Lower lobe of right lung (tissue), 2 donors: Measurements from ENCODE around the gene KXD1. TPM values are rescaled to one million over a fixed set of nuclear protein-coding genes. Genes with fewer than 3 reads are reported as not detected.

Experiments used
- ATAC-seq, 2 donors: fragments of 200-7000 bp; cut with Tn5 transposase; one replicate each; pipeline ENCODE4 v1.9.1; 2020 to 2022; ENCODE audit warnings: mild to moderate bottlenecking in 2 of 2, moderate library complexity in 2 of 2
- DNase-seq: peaks from one replicate; pipeline ENCODE4 v3.0.0-alpha.2; 2020
- H3K27ac ChIP-seq: fragments of 200-600 bp; one replicate; pipeline ENCODE4 v1.8.0; 2022
- H3K27me3 ChIP-seq: fragments of 200-600 bp; one replicate; pipeline ENCODE4 v1.8.0; 2022; ENCODE audit warnings: low read depth
- H3K36me3 ChIP-seq: fragments of 200-600 bp; one replicate; pipeline ENCODE4 v1.8.0; 2022; ENCODE audit warnings: mild to moderate bottlenecking
- H3K4me1 ChIP-seq: fragments of 200-600 bp; one replicate; pipeline ENCODE4 v1.8.0; 2022
- H3K4me3 ChIP-seq: fragments of 200-600 bp; one replicate; pipeline ENCODE4 v1.8.0; 2022; ENCODE audit warnings: mild to moderate bottlenecking
- H3K9me3 ChIP-seq: fragments of 200-600 bp; one replicate; pipeline ENCODE4 v1.8.0; 2022
- intact Hi-C: fragments of 100-400 bp; cut with DNase I; formaldehyde crosslinking; loops from one replicate; pipeline ENCODE4 v1.11.0; 2022
- total RNA-seq: library from RNA; stranded (reverse); fragmentation: NEBNext Ultra II Directional; extraction: Animal tissue kit (Norgen Biotek cat#: 25700); gene quantifications from one replicate; pipeline ENCODE4 v1.2.1, GENCODE V29; 2021
- TF ChIP-seq, protein P1 (sequence below): fragments of 200-600 bp; IDR thresholded peaks from one replicate; pipeline ENCODE4 v1.8.0; 2022; ENCODE audit warnings: antibody characterized with exemption, mild to moderate bottlenecking
- donor health status: DM: no; HTN: yes; CAD: no; lungs with severe emphysema.

The KXD1 gene
- total RNA-seq, 1 donor from 2014 or later = 71.9 TPM

DNA sequence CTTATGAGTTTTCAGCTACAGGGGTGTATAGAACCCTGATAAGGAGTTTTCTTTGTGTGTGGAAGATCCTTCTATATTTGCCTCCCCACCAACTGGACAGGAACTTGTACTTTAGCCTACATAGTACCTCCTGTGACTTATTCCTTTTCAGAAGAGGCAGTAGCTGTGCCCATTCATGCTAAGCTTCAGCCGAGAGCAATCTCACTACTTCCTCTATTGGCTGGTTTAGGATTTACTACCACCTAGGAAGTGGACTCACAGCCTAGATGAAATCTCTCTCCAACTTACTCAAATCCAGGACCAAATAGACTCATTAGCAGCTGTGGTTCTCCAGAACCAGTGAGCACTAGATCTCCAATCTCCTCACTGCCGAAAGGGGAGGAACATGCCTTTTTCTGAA lies 28.6 kb downstream of the KXD1 start:
- TF ChIP-seq, protein P1, sequence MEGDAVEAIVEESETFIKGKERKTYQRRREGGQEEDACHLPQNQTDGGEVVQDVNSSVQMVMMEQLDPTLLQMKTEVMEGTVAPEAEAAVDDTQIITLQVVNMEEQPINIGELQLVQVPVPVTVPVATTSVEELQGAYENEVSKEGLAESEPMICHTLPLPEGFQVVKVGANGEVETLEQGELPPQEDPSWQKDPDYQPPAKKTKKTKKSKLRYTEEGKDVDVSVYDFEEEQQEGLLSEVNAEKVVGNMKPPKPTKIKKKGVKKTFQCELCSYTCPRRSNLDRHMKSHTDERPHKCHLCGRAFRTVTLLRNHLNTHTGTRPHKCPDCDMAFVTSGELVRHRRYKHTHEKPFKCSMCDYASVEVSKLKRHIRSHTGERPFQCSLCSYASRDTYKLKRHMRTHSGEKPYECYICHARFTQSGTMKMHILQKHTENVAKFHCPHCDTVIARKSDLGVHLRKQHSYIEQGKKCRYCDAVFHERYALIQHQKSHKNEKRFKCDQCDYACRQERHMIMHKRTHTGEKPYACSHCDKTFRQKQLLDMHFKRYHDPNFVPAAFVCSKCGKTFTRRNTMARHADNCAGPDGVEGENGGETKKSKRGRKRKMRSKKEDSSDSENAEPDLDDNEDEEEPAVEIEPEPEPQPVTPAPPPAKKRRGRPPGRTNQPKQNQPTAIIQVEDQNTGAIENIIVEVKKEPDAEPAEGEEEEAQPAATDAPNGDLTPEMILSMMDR = no peak
- no peak for ATAC-seq
- intact Hi-C loops = no loop called here
- Histone ChIP-seq H3K27me3 (no peaks in the 10 kb centered on the region), H3K4me3 (no peak overlapping the region), H3K4me1 (peaks cover 23% of the 10 kb centered on the region), H3K27ac (no peak overlapping the region), H3K9me3 (no peaks in the 10 kb centered on the region), H3K36me3 (peaks cover 10% of the 10 kb centered on the region)
- no peak for DNase-seq

DNA sequence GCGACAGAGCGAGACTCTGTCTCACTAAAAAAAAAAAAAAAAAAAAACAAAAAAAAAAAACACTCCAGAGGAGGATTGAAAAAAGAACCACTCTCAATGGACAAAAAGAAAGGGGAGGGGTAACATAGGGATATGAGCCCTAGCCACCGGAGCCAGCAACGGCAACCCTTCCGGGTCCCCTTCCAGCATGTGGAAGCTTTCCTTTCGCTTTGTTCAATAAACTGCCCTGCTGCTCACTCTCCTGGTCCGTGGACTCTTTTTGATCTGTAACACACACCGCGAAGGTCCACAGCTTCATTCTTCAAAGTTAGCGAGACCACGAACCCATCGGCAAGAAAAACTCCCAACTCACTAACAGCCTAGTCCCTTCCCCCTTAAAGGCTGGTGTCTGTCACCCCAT lies 29.9 kb downstream of the KXD1 start:
- intact Hi-C loops = no loop called here
- no peak for ATAC-seq
- Histone ChIP-seq H3K27me3 (no peaks in the 10 kb centered on the region), H3K36me3 (peaks cover 10% of the 10 kb centered on the region), H3K4me3 (no peak overlapping the region), H3K4me1 (peaks cover 23% of the 10 kb centered on the region), H3K27ac (no peak overlapping the region), H3K9me3 (no peaks in the 10 kb centered on the region)
- DNase-seq = no peak
- TF ChIP-seq, protein P1 = no peak

DNA sequence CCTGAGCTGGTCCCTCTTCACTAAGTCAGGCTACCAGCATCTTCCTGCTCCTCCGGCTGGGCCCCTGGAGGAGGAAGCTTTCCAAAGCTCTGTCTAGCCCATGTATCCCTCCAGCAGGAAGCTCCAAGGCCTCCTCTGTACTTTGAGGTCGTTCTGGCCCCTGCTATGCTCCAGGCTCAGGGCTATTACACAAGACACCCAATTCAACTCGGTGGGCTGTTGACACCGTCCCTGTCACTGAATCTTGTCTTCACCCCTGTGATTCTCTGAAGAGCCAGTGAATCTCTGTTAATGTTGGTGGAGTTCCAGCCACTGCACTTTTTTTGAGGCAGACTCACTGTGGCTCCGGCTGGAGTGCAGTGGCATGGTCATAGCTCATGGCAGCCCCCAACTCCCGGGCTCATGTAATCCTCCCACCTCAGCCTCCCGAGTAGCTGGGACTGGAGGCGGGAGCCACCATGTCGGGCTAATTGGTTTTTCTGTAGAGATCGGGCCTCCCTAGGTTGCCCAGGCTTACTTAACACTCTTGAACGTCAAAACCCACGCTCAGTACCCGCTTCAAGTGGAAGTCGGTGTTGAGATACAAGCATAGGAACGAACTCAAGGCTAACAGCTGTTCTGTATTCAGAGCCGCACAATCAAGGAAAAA lies 30.4 kb downstream of the KXD1 start:
- DNase-seq = no peak
- no peak for ATAC-seq
- peaks cover 10% of the 10 kb centered on the region for H3K36me3 ChIP-seq
- H3K4me1 ChIP-seq = peaks cover 23% of the 10 kb centered on the region
- no peaks in the 10 kb centered on the region for H3K9me3 ChIP-seq
- peak overlapping the region; percentile 89 for H3K27ac ChIP-seq
- TF ChIP-seq, protein P1 = no peak
- intact Hi-C loops = no loop called here
- peak overlapping the region; percentile 97 for H3K4me3 ChIP-seq
- no peaks in the 10 kb centered on the region for H3K27me3 ChIP-seq

DNA sequence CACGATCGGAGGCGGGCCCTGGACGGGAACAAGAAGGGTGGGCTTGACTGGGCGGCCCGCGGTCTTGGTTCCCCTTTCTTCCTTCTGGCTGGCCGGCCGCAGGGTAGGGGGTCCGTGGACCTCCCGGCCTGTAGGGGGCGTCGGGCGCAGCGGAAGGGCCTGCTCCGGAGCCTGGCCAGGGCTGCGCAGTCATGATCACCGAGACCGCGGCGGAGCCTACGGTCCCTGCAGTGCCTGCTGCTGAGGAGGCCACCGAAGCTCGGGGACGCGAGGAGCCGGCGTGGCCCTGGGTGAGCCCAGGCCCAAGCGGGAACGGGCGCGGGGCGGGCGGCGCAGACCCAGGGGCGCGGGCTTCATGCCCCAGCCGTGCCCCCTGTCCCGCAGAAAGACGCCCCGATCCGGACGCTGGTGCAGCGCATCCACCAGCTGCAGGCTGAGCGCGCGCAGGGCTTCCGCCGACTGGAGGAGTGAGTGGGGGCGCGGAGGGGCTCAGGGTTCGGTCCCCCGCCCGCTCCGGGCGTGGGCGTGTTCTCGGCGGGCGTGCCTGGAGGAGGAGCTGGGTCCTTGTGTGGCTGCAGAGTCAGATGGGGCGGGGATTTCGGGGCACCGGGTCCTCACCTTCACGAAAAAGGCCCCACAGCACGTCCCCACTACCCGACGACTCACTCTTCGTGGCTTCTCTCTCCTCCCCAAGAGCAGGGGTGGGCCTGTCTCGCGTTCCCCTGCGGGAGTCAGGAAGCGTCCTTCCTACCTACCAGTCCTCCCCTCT lies 31.1 kb downstream of the KXD1 start, which contains the start of gene REX1BD:
REX1BD (plus strand) TSS at position 188 of the 769 bp plus-strand sequence; CDS start at position 192, 4 bp downstream.
- Histone ChIP-seq H3K36me3 (peaks cover 10% of the 10 kb centered on the region), H3K27ac (peak within 1 kb of the TSS; percentile 89), H3K4me1 (peaks cover 23% of the 10 kb centered on the region), H3K4me3 (peak within 1 kb of the TSS; percentile 97), H3K9me3 (no peaks in the 10 kb centered on the region), H3K27me3 (no peaks in the 10 kb centered on the region)
- TF ChIP-seq, protein P1 = peak; percentile 95
- DNase-seq = peak; percentile 89
- intact Hi-C loops = no loop called here
- peak; percentile 95 to 96 for ATAC-seq

DNA sequence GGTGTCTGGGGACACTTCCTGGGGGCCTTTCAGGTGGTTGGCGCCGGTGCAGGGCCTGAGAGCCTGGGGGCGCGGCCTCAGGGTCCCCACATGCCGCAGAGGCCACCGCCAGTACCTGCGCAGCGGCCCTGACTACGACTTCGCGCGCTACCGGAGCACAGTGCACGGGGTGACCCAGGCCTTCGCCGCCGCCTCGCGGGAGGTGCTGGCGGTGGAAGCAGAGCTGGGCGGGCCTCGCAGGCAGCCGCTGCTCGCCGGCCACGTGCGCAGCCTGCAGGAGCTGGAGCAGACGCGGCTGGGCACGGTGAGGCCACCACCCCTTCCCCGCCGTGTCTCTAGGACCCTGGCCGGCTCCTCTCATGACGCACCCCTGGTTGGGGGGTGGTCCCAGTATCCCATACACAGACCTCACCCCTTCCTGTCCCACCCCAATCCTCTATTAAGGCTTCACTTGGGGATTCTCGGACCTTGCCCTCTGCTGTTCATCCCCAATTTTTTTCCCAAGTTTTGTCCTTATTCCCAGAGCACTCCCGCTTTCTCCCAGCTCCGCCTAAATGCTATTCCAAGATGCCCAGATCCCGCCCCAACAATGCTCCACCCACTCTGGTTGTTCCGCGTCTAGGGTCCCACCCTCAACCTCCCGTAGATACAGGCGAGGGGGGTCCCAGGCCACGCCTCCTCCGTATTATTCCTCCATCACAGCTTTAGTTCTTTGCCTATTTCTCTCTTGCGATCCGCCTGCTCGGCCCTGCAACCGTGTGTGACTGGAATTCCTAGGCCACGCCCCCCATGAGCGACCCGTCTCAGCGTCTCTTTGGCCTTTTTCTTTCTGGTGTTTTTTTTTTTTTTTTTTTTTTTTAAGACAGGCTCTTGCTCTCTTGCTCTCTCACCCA lies 32.0 kb downstream of the KXD1 start:
- Histone ChIP-seq H3K9me3 (no peaks in the 10 kb centered on the region), H3K4me3 (peak overlapping the region; percentile 97), H3K4me1 (peaks cover 32% of the 10 kb centered on the region), H3K36me3 (peaks cover 10% of the 10 kb centered on the region), H3K27ac (peak overlapping the region; percentile 89), H3K27me3 (no peaks in the 10 kb centered on the region)
- intact Hi-C loops = no loop called here
- ATAC-seq (peak; percentile 84 to 85), DNase-seq (peak; percentile 83)
- TF ChIP-seq, protein P1 = peak; percentile 27
